Activated CD8-positive, alpha-beta memory T cell treated with anti-CD3 and anti-CD28 coated beads, Interleukin-2, amount 10 ng/mL, durations not matched to agents 7 days and 5 days (primary cell): ENCODE results near the gene FAM168A. TPM values are rescaled to one million over a fixed set of nuclear protein-coding genes. Genes with fewer than 3 reads are reported as not detected.
"Not testable (repeated sequence)": the region's sequence is repeated elsewhere in the genome, so short reads cannot be mapped to it uniquely, and the experiment has no call there.

Experiments
- ATAC-seq: fragments of 150-1000 bp; cut with Tn5 transposase; one replicate; pipeline ENCODE4 v1.10.0; 2021; ENCODE audit warnings: moderate library complexity
- CTCF ChIA-PET: fragments of 350-600 bp; sonication (Branson Sonifier 250); formaldehyde crosslinking; loops from one replicate; lab custom pipeline; 2021; ENCODE audit warnings: antibody characterized with exemption; lab: Charles Lee
- DNase-seq: peaks from one replicate; pipeline ENCODE4 v3.0.0-alpha.2; 2020
- H3K27ac Mint-ChIP-seq: one replicate; pipeline ENCODE4 v1.8.0; 2021; ENCODE audit warnings: mild to moderate bottlenecking, mixed read lengths
- H3K27me3 Mint-ChIP-seq: one replicate; pipeline ENCODE4 v1.8.0; 2021; ENCODE audit warnings: mixed read lengths
- H3K36me3 Mint-ChIP-seq: one replicate; pipeline ENCODE4 v1.8.0; 2021; ENCODE audit warnings: mild to moderate bottlenecking, mixed read lengths
- H3K4me1 Mint-ChIP-seq: one replicate; pipeline ENCODE4 v1.8.0; 2021; ENCODE audit warnings: mixed read lengths
- H3K4me3 Mint-ChIP-seq: one replicate; pipeline ENCODE4 v1.8.0; 2021; ENCODE audit warnings: mild to moderate bottlenecking, moderate library complexity, mixed read lengths
- H3K9me3 Mint-ChIP-seq: one replicate; pipeline ENCODE4 v1.8.0; 2022; ENCODE audit warnings: low read depth, mixed read lengths
- total RNA-seq, 2 experiments: library from RNA; stranded (reverse); gene quantifications; one replicate each; pipeline ENCODE4 v1.2.3, GENCODE V29; 2021

The FAM168A gene
- total RNA-seq, 2 experiments from 2014 or later = 19.3 to 20.5 TPM

DNA sequence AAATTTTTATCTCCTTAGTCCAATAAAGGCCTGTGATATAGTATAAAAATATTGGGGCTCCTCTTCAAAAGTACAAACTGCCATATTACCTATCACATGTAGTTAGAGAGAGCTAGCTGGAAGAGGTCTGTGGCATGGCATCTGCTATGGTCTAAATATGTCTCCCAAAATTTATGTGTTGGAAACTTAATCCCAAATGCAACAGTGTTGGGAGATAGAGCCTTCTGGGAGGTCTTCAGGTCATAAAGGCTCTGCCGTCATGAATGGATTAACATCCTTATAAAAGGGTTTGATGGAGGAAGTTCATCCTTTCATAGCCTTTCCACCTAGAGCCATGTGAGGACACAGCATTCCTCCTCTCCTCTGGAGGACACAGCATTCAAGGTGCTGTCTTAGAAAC is 116.3 kb downstream of the FAM168A start:
- Mint-ChIP-seq H3K36me3 (peaks cover 7% of the 10 kb centered on the region), H3K4me3 (no peak overlapping the region), H3K4me1 (no peaks in the 10 kb centered on the region), H3K27ac (no peak overlapping the region), H3K9me3 (peaks cover 3% of the 10 kb centered on the region), H3K27me3 (no peaks in the 10 kb centered on the region)
- ATAC-seq (no peak), DNase-seq (no peak)
- CTCF ChIA-PET = no interaction called here

DNA sequence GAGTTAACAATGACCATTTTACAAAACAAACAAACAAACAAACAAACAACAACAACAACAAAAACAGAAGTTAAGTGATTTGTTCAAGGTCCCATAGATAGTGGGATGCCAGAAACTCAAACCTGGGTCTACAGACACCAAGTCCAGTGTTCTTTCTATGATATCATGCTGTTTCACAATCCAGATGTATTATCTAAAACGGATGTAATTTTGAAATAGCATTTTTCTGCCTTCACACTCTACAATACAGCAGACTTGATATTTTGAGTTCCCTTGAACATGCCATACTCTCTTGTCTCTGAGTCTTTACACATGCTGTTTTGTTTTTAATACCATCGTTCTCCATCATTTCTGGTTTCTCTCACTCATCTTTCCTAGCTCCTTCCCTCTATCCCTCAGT is 117.2 kb downstream of the FAM168A start:
- Mint-ChIP-seq H3K4me1 (no peaks in the 10 kb centered on the region), H3K36me3 (peaks cover 7% of the 10 kb centered on the region), H3K27me3 (no peaks in the 10 kb centered on the region), H3K9me3 (peaks cover 3% of the 10 kb centered on the region), H3K27ac (no peak overlapping the region), H3K4me3 (no peak overlapping the region)
- ATAC-seq (no peak), DNase-seq (no peak)
- CTCF ChIA-PET = interaction anchor here (1.2 to 2.9 kb wide), 2 partner anchors 22 to 180 kb away, joined by 3 to 14 read pairs; no protein-coding TSS in a partner anchor

DNA sequence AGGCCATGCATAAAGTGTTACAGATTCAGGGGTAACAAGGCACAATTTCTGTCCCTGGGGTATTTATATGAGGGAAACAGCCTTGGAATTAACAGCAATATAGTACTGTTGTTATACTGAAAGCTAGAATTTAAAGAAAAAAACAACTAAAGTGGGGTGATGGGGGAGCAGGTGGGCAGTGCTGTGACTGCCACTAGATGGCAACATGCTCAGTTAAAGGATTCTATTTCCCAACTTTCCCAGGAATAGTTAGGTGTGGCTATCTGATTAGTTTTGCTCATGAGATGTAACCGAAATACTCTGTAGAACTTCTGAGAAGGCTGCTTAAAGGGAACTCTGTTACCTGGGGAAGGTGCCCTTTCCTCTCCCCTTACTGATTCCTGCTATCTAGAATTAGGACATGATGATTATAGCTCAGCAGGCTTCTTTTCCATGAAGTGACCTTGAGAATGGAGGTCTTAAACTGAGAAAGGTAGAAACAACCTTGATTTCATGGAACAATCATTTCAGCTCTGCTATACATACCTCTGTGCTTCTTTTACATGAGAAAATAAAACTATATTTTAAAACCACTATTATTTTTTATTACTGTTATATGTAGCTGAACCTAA is 119.1 kb downstream of the FAM168A start:
- DNase-seq (no peak), ATAC-seq (no peak)
- no peak overlapping the region for H3K27ac Mint-ChIP-seq
- peaks cover 7% of the 10 kb centered on the region for H3K36me3 Mint-ChIP-seq
- H3K4me3 Mint-ChIP-seq = no peak overlapping the region
- peaks cover 3% of the 10 kb centered on the region for H3K9me3 Mint-ChIP-seq
- H3K4me1 Mint-ChIP-seq = no peaks in the 10 kb centered on the region
- CTCF ChIA-PET = interaction anchor here (0.6 to 2.9 kb wide), 12 partner anchors 10 to 182 kb away, joined by 3 to 14 read pairs (median 4); no protein-coding TSS in a partner anchor
- H3K27me3 Mint-ChIP-seq = no peaks in the 10 kb centered on the region

DNA sequence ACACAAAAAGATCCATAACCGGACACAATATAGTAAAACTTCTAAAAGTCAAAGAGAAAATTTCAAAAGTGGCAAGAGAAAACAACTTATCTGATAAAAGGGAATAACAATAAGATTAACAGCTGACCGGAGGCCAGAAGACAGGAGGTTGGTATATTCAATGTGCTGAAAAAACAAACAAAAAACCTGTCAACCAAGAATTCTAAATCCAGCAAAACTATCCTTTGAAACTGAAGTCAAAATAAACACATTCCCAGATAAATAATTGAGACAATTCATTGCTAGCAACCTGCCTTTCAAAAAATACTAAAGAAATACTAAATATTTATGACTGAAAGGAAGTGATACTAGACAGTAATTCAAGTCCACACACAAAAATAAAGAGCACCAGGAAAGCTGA is 120.4 kb downstream of the FAM168A start:
- ATAC-seq (no peak), DNase-seq (no peak)
- no peaks in the 10 kb centered on the region for H3K27me3 Mint-ChIP-seq
- CTCF ChIA-PET = no interaction called here
- H3K9me3 Mint-ChIP-seq = peaks cover 3% of the 10 kb centered on the region
- H3K4me1 Mint-ChIP-seq = no peaks in the 10 kb centered on the region
- H3K36me3 Mint-ChIP-seq = peaks cover 7% of the 10 kb centered on the region
- H3K4me3 Mint-ChIP-seq = no peak overlapping the region
- H3K27ac Mint-ChIP-seq = no peak overlapping the region

DNA sequence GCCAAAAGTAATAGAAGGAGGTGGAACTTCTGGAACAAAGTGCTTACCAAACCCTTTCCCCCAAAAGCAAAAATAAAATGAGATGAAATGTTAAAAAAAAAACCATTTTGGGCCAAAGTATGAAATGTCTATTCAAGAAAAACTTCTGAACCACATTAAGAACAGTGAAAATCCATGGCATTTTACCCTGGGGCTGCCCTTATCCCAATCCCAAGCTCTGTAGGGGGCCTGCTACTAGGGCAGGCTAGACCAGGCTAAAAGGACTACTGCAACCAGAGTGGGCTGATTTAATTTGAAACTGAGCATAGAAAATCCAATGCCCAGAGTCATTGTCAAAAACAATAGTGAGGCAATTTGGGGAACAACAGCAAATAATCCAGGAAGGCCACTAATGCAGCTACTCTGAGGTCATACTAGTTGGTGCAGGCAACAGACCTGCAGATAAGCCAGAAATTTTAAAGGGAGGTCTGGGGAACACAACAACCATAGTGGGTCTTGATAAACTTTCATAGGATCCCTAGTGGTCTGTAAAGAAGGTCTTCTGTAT is 122.3 kb downstream of the FAM168A start:
- CTCF ChIA-PET = no interaction called here
- H3K27me3 Mint-ChIP-seq = no peaks in the 10 kb centered on the region
- no peaks in the 10 kb centered on the region for H3K4me1 Mint-ChIP-seq
- H3K9me3 Mint-ChIP-seq = peaks cover 3% of the 10 kb centered on the region
- H3K4me3 Mint-ChIP-seq = no peak overlapping the region
- DNase-seq (no peak), ATAC-seq (no peak)
- no peak overlapping the region for H3K27ac Mint-ChIP-seq
- peaks cover 7% of the 10 kb centered on the region for H3K36me3 Mint-ChIP-seq

DNA sequence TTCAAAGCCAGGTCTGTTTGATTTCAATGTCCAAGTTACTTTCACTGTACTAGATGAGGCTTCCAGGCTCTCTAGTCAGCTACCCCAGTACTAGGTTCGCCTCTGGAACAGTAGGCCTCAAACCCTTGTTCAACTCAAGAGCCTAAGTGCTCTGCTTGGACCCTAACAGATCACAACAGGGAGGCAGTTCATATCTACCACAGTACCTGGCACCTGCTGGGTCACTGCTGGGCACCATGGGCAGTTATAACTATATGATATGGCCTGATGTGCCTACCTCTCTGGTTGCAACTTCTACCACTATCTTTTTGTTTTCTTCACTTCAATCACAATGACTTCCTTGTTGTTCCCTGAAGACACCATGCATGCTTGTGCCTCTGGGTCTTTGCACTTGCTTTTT is 124.7 kb downstream of the FAM168A start:
- Mint-ChIP-seq H3K36me3 (peaks cover 7% of the 10 kb centered on the region), H3K4me3 (no peak overlapping the region), H3K4me1 (no peaks in the 10 kb centered on the region), H3K9me3 (peaks cover 3% of the 10 kb centered on the region), H3K27me3 (no peaks in the 10 kb centered on the region), H3K27ac (no peak overlapping the region)
- CTCF ChIA-PET = no interaction called here
- ATAC-seq (no peak), DNase-seq (no peak)

DNA sequence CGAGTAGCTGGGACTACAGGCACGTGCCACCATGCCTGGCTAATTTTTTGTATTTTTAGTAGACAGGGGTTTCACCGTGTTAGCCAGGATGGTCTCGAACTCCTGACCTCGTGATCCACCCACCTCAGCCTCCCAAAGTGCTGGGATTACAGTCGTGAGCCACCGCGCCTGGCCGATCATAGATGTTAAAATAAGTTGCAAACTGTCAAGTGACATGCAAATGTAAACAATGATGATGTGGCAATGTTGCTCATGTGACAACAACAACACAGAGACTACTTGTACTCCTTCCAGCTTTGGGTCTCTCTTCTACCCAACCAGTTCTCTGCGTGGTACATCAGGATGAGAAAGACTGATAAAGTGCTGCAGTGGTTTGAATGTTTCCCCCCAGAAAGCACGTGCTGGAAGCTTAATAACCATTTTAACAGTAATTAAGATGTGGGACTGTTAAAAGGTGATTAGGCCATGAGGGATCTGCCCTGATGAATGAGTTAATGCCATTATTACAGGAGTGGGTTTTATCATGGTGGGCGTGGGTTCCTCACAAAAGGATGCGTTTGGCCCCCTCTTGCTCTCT is 127.8 kb downstream of the FAM168A start:
- H3K9me3 Mint-ChIP-seq, CTCF ChIA-PET, H3K27ac Mint-ChIP-seq, H3K4me1 Mint-ChIP-seq, DNase-seq, ATAC-seq, H3K36me3 Mint-ChIP-seq, H3K4me3 Mint-ChIP-seq, H3K27me3 Mint-ChIP-seq: not testable (repeated sequence)

DNA sequence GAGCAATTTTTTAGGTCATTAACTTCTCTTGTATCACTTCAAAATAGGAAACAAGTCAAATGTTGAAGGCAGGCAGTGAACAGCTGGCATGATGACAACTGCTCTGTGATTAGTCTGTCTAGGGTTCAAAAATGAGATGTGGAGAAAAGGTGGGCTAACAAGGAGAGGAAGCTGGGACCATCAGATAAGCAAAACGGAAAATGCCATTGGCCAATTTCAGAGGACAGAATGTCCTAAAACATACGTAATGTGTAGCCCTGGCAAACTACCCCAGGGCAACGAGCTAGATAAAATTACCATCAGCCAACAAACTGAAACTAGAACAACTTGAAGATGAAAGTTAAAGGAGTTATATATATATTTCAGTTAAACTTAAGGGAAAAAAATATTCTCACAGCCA is 128.5 kb downstream of the FAM168A start:
- Mint-ChIP-seq H3K9me3 (no peaks in the 10 kb centered on the region), H3K36me3 (no peaks in the 10 kb centered on the region), H3K4me1 (no peaks in the 10 kb centered on the region), H3K27me3 (no peaks in the 10 kb centered on the region), H3K4me3 (no peak overlapping the region), H3K27ac (no peak overlapping the region)
- no peak for DNase-seq
- CTCF ChIA-PET = interaction anchor here (1.1 kb wide), 1 partner anchor 10 kb away, joined by 3 read pairs; no protein-coding TSS in a partner anchor
- no peak for ATAC-seq

DNA sequence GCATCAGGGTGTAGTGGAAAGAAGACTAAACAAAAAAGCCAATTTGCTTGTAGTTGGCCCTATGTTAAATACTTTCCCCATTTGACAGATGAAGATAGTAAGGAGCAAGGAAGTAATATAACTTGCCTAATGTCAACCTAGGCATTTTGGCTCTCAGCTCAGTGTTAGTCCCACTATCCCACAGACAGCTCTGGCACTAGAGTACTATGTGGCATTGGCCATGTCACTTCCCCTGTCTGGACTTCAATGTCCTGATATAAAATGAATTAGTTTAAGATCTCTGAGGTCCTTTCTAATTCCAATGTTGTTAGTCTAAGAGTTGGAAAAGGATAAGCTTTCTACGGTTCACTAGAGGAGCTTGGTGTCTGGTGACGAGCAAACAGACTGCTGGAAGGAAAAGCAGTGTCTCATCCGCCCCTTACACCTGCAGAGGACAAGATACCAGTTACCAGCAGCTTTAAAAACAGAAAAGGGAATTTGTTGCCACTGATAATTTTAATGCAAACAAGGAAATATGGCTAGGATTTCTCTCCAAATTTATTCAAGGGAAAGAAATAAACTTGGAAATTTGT is 129.2 kb downstream of the FAM168A start:
- no peaks in the 10 kb centered on the region for H3K9me3 Mint-ChIP-seq
- no peak overlapping the region for H3K4me3 Mint-ChIP-seq
- H3K27ac Mint-ChIP-seq = no peak overlapping the region
- CTCF ChIA-PET = interaction anchor here (1.1 kb wide), 1 partner anchor 9 kb away, joined by 3 read pairs; no protein-coding TSS in a partner anchor
- no peaks in the 10 kb centered on the region for H3K27me3 Mint-ChIP-seq
- H3K36me3 Mint-ChIP-seq = no peaks in the 10 kb centered on the region
- DNase-seq (no peak), ATAC-seq (no peak)
- H3K4me1 Mint-ChIP-seq = no peaks in the 10 kb centered on the region

DNA sequence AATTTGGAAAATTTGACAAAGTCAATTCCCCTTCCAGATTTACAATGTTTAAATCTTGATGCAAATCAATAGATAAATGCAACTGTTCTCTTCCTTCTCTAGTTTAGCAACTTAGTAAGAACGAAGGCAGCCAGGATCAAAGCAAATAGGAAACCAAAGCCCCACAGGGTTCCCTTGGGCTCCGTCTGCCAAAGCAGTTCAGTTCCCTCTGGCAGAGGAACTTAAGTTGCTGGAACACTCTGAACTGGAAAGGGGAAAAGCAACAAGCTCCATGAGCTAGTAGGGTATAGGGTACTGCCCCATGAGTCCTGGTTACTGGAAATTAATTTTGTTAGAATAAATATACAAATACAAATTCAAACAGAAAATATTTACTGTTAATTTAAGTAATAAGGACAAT is 130.4 kb downstream of the FAM168A start:
- DNase-seq (no peak), ATAC-seq (no peak)
- Mint-ChIP-seq H3K36me3 (no peaks in the 10 kb centered on the region), H3K4me3 (no peak overlapping the region), H3K27me3 (no peaks in the 10 kb centered on the region), H3K4me1 (no peaks in the 10 kb centered on the region), H3K27ac (no peak overlapping the region), H3K9me3 (no peaks in the 10 kb centered on the region)
- CTCF ChIA-PET = no interaction called here

DNA sequence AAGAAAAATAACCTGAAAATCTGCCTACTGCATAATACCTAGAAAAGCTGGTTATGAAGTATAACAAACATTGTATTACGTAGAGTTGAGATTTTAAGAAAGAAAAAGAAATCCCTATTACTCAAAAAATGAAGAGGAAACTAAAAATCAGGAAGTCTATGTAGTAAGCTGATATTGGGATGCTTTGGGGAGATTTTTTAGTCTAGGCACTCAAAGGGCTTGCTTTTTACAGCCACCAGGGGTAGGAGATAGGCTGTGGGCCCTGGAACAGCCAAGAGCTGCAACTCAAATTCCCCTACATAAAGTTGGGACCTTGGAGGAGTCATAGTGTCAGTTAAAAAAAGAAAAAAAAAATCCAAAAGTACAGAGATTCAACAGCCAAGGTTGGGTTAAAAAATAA is 131.3 kb downstream of the FAM168A start:
- no peaks in the 10 kb centered on the region for H3K27me3 Mint-ChIP-seq
- DNase-seq (no peak), ATAC-seq (no peak)
- peaks cover 7% of the 10 kb centered on the region for H3K4me1 Mint-ChIP-seq
- no peaks in the 10 kb centered on the region for H3K9me3 Mint-ChIP-seq
- no peak overlapping the region for H3K27ac Mint-ChIP-seq
- CTCF ChIA-PET = interaction anchor here (1.3 to 2.1 kb wide), 3 partner anchors 10 to 35 kb away, joined by 3 to 7 read pairs (median 4); no protein-coding TSS in a partner anchor
- H3K36me3 Mint-ChIP-seq = no peaks in the 10 kb centered on the region
- H3K4me3 Mint-ChIP-seq = no peak overlapping the region

DNA sequence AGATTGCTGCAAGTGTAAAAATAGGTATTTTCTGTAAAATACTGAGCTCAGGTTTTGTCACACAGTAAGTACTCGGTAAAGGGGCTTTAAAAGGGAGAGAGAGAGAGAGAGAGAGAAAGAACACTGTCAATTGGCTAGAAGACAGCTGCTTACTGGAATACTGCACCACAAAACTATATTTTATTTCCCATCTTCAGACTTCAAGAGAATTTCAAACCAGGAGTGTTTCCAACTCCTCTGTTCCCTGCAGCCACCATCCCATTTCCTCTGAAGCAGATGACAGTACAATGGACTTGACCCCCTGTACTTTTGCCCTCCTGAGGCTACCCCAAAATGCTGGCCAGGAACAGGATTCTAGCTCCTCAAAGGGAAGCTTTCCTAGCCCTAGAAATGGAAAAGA is 132.0 kb downstream of the FAM168A start:
- CTCF ChIA-PET = interaction anchor here (0.8 to 2.1 kb wide), 4 partner anchors 9 to 51 kb away, joined by 3 to 7 read pairs (median 4); no protein-coding TSS in a partner anchor
- Mint-ChIP-seq H3K4me1 (peaks cover 9% of the 10 kb centered on the region), H3K36me3 (no peaks in the 10 kb centered on the region), H3K27ac (no peak overlapping the region), H3K4me3 (no peak overlapping the region), H3K27me3 (no peaks in the 10 kb centered on the region), H3K9me3 (no peaks in the 10 kb centered on the region)
- ATAC-seq (no peak), DNase-seq (no peak)

DNA sequence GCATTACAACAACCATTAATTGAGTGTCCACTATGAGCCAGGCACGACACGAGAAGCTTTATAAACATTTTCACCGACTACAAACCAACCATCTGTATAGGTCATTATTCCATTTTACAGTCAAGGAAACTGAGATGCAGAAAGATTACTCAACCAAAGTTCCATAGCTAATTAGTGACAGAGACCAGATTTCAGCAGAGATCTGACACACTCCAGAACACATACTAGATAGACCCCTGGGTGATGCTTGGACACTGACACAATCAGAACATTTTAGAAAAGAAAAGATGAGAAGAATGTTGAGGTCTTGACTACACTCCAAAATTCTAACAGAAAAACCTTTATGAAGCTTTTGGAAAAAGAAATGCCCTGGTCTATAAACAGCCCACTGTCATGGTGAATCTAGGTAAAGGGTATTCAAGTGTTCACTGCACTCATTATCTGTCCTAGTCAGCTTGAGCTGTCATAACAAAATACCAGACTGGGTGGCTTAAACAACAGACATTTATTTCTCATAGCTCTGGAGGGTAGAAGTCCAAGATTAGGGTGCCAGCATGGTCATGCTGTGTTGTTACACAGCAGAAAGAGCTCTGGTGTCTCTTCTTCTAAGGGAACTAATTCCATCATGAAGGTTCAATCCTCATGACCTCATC is 132.8 kb downstream of the FAM168A start:
- DNase-seq (no peak), ATAC-seq (no peak)
- peaks cover 9% of the 10 kb centered on the region for H3K4me1 Mint-ChIP-seq
- no peaks in the 10 kb centered on the region for H3K9me3 Mint-ChIP-seq
- CTCF ChIA-PET = interaction anchor here (0.8 to 2.1 kb wide), 3 partner anchors 13 to 51 kb away, joined by 3 to 7 read pairs (median 3); no protein-coding TSS in a partner anchor
- H3K27ac Mint-ChIP-seq = no peak overlapping the region
- H3K4me3 Mint-ChIP-seq = no peak overlapping the region
- no peaks in the 10 kb centered on the region for H3K36me3 Mint-ChIP-seq
- H3K27me3 Mint-ChIP-seq = no peaks in the 10 kb centered on the region
